GM23338 (cell line): ENCODE measurements around the gene PADI1. TPM values are rescaled to one million over a fixed set of nuclear protein-coding genes. Genes with fewer than 3 reads are reported as not detected.

Experiments used
- ATAC-seq: fragments of 200-7000 bp; cut with Tn5 transposase; 3 replicates; pipeline ENCODE4 v1.9.1; 2020
- DNase-seq: peaks from one replicate; pipeline ENCODE4 v3.0.0-alpha.2; 2015; ENCODE audit warnings: low spot score
- H2AFZ ChIP-seq: fragments of 200-600 bp; sonication (generic); 2 replicates; pipeline ENCODE4 v1.8.0; 2016; ENCODE audit warnings: antibody characterized with exemption, mild to moderate bottlenecking, moderate library complexity
- H3F3A ChIP-seq: fragments of 200-600 bp; sonication (generic); replicated peaks from 2 replicates; pipeline ENCODE4 v1.8.0; 2017; ENCODE audit warnings: antibody characterized with exemption, mixed run types, low read depth
- H3K27ac ChIP-seq: fragments of 200-600 bp; sonication (generic); 2 replicates; pipeline ENCODE4 v1.6.1; 2016; ENCODE audit warnings: low read depth
- H3K27me3 ChIP-seq: fragments of 200-600 bp; sonication (generic); 2 replicates; pipeline ENCODE4 v1.8.0; 2016; ENCODE audit warnings: mild to moderate bottlenecking, mixed run types, moderate library complexity; ENCODE audit not compliant: insufficient read depth
- H3K36me3 ChIP-seq: fragments of 200-600 bp; sonication (generic); 2 replicates; pipeline ENCODE4 v1.8.0; 2016; ENCODE audit warnings: mild to moderate bottlenecking; ENCODE audit not compliant: insufficient read depth
- H3K4me1 ChIP-seq: fragments of 200-600 bp; sonication (generic); 2 replicates; pipeline ENCODE4 v1.8.0; 2016; ENCODE audit warnings: mild to moderate bottlenecking, moderate library complexity; ENCODE audit not compliant: insufficient read depth
- H3K4me2 ChIP-seq: fragments of 200-600 bp; sonication (generic); 2 replicates; pipeline ENCODE4 v1.7.1; 2017; ENCODE audit warnings: mixed run types
- H3K4me3 ChIP-seq: fragments of 200-600 bp; sonication (generic); 2 replicates; pipeline ENCODE4 v1.6.1; 2016; ENCODE audit warnings: mixed run types
- H3K79me2 ChIP-seq: fragments of 200-600 bp; sonication (generic); replicated peaks from 2 replicates; pipeline ENCODE4 v1.8.0; 2017; ENCODE audit warnings: mild to moderate bottlenecking; ENCODE audit not compliant: insufficient read depth
- H3K9me2 ChIP-seq: fragments of 200-600 bp; sonication (generic); 2 replicates; pipeline ENCODE4 v1.8.0; 2017; ENCODE audit not compliant: insufficient read depth
- H4K20me1 ChIP-seq: fragments of 200-600 bp; sonication (generic); replicated peaks from 2 replicates; pipeline ENCODE4 v1.8.0; 2017; ENCODE audit warnings: mild to moderate bottlenecking; ENCODE audit not compliant: insufficient read depth
- H3K27ac Mint-ChIP-seq: 2 replicates; pipeline ENCODE4 v1.8.0; 2020; ENCODE audit warnings: inconsistent platforms, mild to moderate bottlenecking, moderate library complexity, mixed read lengths
- H3K27me3 Mint-ChIP-seq: 3 replicates; pipeline ENCODE4 v1.8.0; 2022; ENCODE audit warnings: low read depth, mild to moderate bottlenecking, moderate library complexity, mixed read lengths, inconsistent platforms; ENCODE audit not compliant: insufficient read depth, poor library complexity
- H3K36me3 Mint-ChIP-seq: 3 replicates; pipeline ENCODE4 v1.8.0; 2021; ENCODE audit warnings: low read depth, mild to moderate bottlenecking, inconsistent platforms, moderate library complexity, mixed read lengths
- H3K4me1 Mint-ChIP-seq: 3 replicates; pipeline ENCODE4 v1.8.0; 2020; ENCODE audit warnings: mild to moderate bottlenecking, inconsistent platforms, mixed read lengths
- H3K4me3 Mint-ChIP-seq: 3 replicates; pipeline ENCODE4 v1.8.0; 2021; ENCODE audit warnings: moderate library complexity, mild to moderate bottlenecking, inconsistent platforms, mixed read lengths
- H3K9me3 Mint-ChIP-seq: 3 replicates; pipeline ENCODE4 v1.8.0; 2020; ENCODE audit warnings: moderate library complexity, mild to moderate bottlenecking, inconsistent platforms, mixed read lengths
- EZH2 ChIP-seq: fragments of 200-600 bp; sonication (generic); IDR thresholded peaks from one replicate; pipeline ENCODE4 v1.8.0; 2017; ENCODE audit warnings: antibody characterized with exemption, mild to moderate bottlenecking, low read depth; ENCODE audit not compliant: unreplicated experiment
- EZH2phosphoT487 ChIP-seq: fragments of 200-600 bp; sonication (generic); IDR thresholded peaks from one replicate; pipeline ENCODE4 v1.8.1; 2018; ENCODE audit warnings: antibody characterized with exemption; ENCODE audit not compliant: unreplicated experiment
- JUNB ChIP-seq: IDR thresholded peaks from one replicate; pipeline ENCODE4 v1.6.1; 2016; ENCODE audit warnings: antibody characterized with exemption; ENCODE audit not compliant: unreplicated experiment
- NANOG ChIP-seq: IDR thresholded peaks from 2 replicates; pipeline ENCODE4 v1.6.1; 2016; ENCODE audit warnings: antibody characterized with exemption, borderline replicate concordance
- STAT1 ChIP-seq: IDR thresholded peaks from one replicate; pipeline ENCODE4 v1.6.1; 2016; ENCODE audit warnings: antibody characterized with exemption; ENCODE audit not compliant: unreplicated experiment
- ZNF114 ChIP-seq: fragments of 250-450 bp; sonication (Bioruptor Pico); IDR thresholded peaks from 2 replicates; pipeline ENCODE4 v1.5.0; 2020; ENCODE audit warnings: mild to moderate bottlenecking, moderate library complexity
- ZNF331 ChIP-seq: fragments of 250-450 bp; sonication (Bioruptor Pico); IDR thresholded peaks from 2 replicates; pipeline ENCODE4 v1.5.0; 2020; ENCODE audit warnings: low read depth, mild to moderate bottlenecking, moderate library complexity
- polyA plus RNA-seq: library from polyadenylated mRNA; unstranded; fragments of >200 nt; fragmentation: Nextera tagmentation; extraction: Ambion mirVana; gene quantifications from 2 replicates; pipeline ENCODE4 v1.2.1, GENCODE V29; 2016
- total RNA-seq: library from RNA; depleted of rRNA; stranded (reverse); fragments of >200 nt; shearing (Covaris generic); gene quantifications from 2 replicates; pipeline ENCODE4 v1.2.3, GENCODE V29; 2014
- TF ChIP-seq, protein P1 (sequence below): fragments of 250-450 bp; sonication (Bioruptor Pico); IDR thresholded peaks from 2 replicates; pipeline ENCODE4 v1.5.0; 2020; ENCODE audit warnings: mild to moderate bottlenecking, moderate library complexity
- TF ChIP-seq, protein P2 (sequence below): IDR thresholded peaks from 2 replicates; pipeline ENCODE4 v1.6.1; 2016; ENCODE audit warnings: antibody characterized with exemption
- TF ChIP-seq, protein P3 (sequence below), 2 experiments: fragments of 200-600 bp in 1 of 2; sonication (generic) in 1 of 2; conservative IDR thresholded peaks; 2 replicates each; pipeline versions ENCODE4 v1.5.1 to v1.6.1; 2016 to 2017; ENCODE audit warnings: antibody characterized with exemption in 2 of 2, low read depth in 2 of 2, mild to moderate bottlenecking in 2 of 2, moderate library complexity in 1 of 2
- TF ChIP-seq, protein P4 (sequence below): IDR thresholded peaks from one replicate; pipeline ENCODE4 v1.6.1; 2018; ENCODE audit warnings: antibody characterized with exemption; ENCODE audit not compliant: unreplicated experiment

The PADI1 gene
- total and polyA plus RNA-seq, 2 experiments from 2014 or later = 0.26 to 0.28 TPM

GRCh38 chr1:17165823-17166222, 39.1 kb upstream of the PADI1 start:
- DNase-seq (no peak), ATAC-seq (no peak)
- peaks cover 2% of the 10 kb centered on the region for H3K4me1 ChIP-seq
- H3K27me3 Mint-ChIP-seq = peaks cover 9% of the 10 kb centered on the region
- H3K9me2 ChIP-seq = 0 out of 2 replicates have a peak, but pooled peaks cover 2% of the 10 kb centered on the region
- H3K4me3 ChIP-seq = no peak overlapping the region
- no peak overlapping the region for H3K27ac Mint-ChIP-seq
- H3K79me2 ChIP-seq = no peaks in the 10 kb centered on the region
- no peaks in the 10 kb centered on the region for H4K20me1 ChIP-seq
- H3K4me2 ChIP-seq = no peak overlapping the region
- no peaks in the 10 kb centered on the region for H3K36me3 ChIP-seq
- H2AFZ ChIP-seq = no peak overlapping the region
- H3K27ac ChIP-seq = no peak overlapping the region
- H3K36me3 Mint-ChIP-seq = no peaks in the 10 kb centered on the region
- no peak for TF ChIP-seq JUNB
- TF ChIP-seq, protein P1, sequence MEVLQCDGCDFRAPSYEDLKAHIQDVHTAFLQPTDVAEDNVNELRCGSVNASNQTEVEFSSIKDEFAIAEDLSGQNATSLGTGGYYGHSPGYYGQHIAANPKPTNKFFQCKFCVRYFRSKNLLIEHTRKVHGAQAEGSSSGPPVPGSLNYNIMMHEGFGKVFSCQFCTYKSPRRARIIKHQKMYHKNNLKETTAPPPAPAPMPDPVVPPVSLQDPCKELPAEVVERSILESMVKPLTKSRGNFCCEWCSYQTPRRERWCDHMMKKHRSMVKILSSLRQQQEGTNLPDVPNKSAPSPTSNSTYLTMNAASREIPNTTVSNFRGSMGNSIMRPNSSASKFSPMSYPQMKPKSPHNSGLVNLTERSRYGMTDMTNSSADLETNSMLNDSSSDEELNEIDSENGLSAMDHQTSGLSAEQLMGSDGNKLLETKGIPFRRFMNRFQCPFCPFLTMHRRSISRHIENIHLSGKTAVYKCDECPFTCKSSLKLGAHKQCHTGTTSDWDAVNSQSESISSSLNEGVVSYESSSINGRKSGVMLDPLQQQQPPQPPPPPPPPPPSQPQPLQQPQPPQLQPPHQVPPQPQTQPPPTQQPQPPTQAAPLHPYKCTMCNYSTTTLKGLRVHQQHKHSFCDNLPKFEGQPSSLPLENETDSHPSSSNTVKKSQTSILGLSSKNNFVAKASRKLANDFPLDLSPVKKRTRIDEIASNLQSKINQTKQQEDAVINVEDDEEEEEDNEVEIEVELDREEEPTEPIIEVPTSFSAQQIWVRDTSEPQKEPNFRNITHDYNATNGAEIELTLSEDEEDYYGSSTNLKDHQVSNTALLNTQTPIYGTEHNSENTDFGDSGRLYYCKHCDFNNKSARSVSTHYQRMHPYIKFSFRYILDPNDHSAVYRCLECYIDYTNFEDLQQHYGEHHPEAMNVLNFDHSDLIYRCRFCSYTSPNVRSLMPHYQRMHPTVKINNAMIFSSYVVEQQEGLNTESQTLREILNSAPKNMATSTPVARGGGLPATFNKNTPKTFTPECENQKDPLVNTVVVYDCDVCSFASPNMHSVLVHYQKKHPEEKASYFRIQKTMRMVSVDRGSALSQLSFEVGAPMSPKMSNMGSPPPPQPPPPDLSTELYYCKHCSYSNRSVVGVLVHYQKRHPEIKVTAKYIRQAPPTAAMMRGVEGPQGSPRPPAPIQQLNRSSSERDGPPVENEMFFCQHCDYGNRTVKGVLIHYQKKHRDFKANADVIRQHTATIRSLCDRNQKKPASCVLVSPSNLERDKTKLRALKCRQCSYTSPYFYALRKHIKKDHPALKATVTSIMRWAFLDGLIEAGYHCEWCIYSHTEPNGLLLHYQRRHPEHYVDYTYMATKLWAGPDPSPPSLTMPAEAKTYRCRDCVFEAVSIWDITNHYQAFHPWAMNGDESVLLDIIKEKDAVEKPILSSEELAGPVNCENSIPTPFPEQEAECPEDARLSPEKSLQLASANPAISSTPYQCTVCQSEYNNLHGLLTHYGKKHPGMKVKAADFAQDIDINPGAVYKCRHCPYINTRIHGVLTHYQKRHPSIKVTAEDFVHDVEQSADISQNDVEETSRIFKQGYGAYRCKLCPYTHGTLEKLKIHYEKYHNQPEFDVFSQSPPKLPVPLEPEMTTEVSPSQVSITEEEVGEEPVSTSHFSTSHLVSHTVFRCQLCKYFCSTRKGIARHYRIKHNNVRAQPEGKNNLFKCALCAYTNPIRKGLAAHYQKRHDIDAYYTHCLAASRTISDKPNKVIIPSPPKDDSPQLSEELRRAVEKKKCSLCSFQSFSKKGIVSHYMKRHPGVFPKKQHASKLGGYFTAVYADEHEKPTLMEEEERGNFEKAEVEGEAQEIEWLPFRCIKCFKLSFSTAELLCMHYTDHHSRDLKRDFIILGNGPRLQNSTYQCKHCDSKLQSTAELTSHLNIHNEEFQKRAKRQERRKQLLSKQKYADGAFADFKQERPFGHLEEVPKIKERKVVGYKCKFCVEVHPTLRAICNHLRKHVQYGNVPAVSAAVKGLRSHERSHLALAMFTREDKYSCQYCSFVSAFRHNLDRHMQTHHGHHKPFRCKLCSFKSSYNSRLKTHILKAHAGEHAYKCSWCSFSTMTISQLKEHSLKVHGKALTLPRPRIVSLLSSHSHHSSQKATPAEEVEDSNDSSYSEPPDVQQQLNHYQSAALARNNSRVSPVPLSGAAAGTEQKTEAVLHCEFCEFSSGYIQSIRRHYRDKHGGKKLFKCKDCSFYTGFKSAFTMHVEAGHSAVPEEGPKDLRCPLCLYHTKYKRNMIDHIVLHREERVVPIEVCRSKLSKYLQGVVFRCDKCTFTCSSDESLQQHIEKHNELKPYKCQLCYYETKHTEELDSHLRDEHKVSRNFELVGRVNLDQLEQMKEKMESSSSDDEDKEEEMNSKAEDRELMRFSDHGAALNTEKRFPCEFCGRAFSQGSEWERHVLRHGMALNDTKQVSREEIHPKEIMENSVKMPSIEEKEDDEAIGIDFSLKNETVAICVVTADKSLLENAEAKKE (CRISPR knock-in tag) = no peak
- TF ChIP-seq, protein P2, sequence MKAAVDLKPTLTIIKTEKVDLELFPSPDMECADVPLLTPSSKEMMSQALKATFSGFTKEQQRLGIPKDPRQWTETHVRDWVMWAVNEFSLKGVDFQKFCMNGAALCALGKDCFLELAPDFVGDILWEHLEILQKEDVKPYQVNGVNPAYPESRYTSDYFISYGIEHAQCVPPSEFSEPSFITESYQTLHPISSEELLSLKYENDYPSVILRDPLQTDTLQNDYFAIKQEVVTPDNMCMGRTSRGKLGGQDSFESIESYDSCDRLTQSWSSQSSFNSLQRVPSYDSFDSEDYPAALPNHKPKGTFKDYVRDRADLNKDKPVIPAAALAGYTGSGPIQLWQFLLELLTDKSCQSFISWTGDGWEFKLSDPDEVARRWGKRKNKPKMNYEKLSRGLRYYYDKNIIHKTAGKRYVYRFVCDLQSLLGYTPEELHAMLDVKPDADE = no peak
- TF ChIP-seq, protein P3, sequence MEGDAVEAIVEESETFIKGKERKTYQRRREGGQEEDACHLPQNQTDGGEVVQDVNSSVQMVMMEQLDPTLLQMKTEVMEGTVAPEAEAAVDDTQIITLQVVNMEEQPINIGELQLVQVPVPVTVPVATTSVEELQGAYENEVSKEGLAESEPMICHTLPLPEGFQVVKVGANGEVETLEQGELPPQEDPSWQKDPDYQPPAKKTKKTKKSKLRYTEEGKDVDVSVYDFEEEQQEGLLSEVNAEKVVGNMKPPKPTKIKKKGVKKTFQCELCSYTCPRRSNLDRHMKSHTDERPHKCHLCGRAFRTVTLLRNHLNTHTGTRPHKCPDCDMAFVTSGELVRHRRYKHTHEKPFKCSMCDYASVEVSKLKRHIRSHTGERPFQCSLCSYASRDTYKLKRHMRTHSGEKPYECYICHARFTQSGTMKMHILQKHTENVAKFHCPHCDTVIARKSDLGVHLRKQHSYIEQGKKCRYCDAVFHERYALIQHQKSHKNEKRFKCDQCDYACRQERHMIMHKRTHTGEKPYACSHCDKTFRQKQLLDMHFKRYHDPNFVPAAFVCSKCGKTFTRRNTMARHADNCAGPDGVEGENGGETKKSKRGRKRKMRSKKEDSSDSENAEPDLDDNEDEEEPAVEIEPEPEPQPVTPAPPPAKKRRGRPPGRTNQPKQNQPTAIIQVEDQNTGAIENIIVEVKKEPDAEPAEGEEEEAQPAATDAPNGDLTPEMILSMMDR (conservative IDR thresholded peaks at IDR 0.05; ENCODE audit: low read depth in 2 of 2) = no peak
- TF ChIP-seq ZNF331 (CRISPR knock-in tag) = no peak
- TF ChIP-seq STAT1 = no peak
- TF ChIP-seq EZH2 = no peak
- no peak for TF ChIP-seq NANOG
- TF ChIP-seq EZH2phosphoT487 = no peak
- TF ChIP-seq, protein P4, sequence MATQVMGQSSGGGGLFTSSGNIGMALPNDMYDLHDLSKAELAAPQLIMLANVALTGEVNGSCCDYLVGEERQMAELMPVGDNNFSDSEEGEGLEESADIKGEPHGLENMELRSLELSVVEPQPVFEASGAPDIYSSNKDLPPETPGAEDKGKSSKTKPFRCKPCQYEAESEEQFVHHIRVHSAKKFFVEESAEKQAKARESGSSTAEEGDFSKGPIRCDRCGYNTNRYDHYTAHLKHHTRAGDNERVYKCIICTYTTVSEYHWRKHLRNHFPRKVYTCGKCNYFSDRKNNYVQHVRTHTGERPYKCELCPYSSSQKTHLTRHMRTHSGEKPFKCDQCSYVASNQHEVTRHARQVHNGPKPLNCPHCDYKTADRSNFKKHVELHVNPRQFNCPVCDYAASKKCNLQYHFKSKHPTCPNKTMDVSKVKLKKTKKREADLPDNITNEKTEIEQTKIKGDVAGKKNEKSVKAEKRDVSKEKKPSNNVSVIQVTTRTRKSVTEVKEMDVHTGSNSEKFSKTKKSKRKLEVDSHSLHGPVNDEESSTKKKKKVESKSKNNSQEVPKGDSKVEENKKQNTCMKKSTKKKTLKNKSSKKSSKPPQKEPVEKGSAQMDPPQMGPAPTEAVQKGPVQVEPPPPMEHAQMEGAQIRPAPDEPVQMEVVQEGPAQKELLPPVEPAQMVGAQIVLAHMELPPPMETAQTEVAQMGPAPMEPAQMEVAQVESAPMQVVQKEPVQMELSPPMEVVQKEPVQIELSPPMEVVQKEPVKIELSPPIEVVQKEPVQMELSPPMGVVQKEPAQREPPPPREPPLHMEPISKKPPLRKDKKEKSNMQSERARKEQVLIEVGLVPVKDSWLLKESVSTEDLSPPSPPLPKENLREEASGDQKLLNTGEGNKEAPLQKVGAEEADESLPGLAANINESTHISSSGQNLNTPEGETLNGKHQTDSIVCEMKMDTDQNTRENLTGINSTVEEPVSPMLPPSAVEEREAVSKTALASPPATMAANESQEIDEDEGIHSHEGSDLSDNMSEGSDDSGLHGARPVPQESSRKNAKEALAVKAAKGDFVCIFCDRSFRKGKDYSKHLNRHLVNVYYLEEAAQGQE = no peak
- TF ChIP-seq ZNF114 (CRISPR knock-in tag) = no peak
- H3K4me3 Mint-ChIP-seq = no peak overlapping the region
- H3K9me3 Mint-ChIP-seq = no peaks in the 10 kb centered on the region
- H3K4me1 Mint-ChIP-seq = peaks cover 10% of the 10 kb centered on the region
- no peaks in the 10 kb centered on the region for H3K27me3 ChIP-seq
- no peaks in the 10 kb centered on the region for H3F3A ChIP-seq
